ENCODE data around the gene COL4A6. TPM values are rescaled to one million over a fixed set of nuclear protein-coding genes. Genes with fewer than 3 reads are reported as not detected.
"Not testable (repeated sequence)": the region's sequence is repeated elsewhere in the genome, so short reads cannot be mapped to it uniquely, and the experiment has no call there.

The COL4A6 gene
- total RNA-seq, 1 experiment from 2014 or later: 0.28 TPM

DNA sequence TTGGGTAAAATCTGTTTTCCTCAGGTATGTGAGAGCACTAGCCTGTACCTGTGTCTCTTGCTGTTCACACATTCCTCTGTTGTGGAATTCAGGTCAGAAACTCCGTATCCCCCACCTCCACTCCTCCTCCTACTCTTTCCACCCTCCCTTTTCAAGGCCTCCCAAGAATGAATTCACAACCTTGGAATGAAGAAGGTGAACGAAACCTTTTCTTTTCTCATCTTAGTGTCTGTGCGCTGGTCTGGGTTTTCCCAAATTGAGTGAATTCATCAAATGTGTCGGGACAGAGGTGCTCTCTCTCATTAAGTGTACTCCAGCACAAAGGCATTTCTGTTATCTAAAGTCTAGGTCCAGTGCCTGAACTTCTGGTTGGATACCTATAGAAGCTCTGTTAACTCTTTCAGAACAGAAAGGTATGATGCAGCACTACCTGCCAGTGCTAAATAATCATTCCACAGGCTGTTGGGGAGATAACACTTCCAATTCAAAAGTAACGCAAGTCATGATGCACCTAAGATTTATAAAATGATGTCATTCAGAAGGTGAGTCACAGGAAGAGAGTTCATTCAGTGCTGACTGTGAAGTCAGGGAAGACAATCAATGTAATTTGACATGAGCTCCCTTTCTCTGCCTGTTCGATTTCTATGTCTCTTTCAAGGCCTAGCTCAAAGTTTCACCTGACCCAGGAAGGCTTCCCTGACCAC is 41.9 kb downstream of the COL4A6 start:
- no peak for ATAC-seq
- Histone ChIP-seq H3K9me3 (ENCODE audit: control insufficient read depth, insufficient read depth, low read depth, low read length) (no peaks in the 10 kb centered on the region), H3K4me3 (ENCODE audit: low read depth in 2 of 2, low read length in 2 of 2) (no peak overlapping the region), H3K27ac (ENCODE audit: low read length) (no peak overlapping the region), H3K27me3 (ENCODE audit: control insufficient read depth, insufficient read depth, low read length) (no peaks in the 10 kb centered on the region), H3K36me3 (ENCODE audit: control insufficient read depth, insufficient read depth, low read length) (no peaks in the 10 kb centered on the region), H3K4me1 (ENCODE audit: control insufficient read depth, insufficient read depth, low read length) (no peaks in the 10 kb centered on the region)
- in situ Hi-C loops (cut with HindIII; ENCODE audit: low pct_unique_long_range_greater_than_20kb, low sequenced_read_pairs) (no loop called here), intact Hi-C loops (cut with micrococcal nuclease; ENCODE audit: unreplicated experiment) (no loop called here)
- POLR2A ChIA-PET: no interaction called here
- TF ChIP-seq POLR2AphosphoS5 (IDR thresholded peaks at IDR 0.05; ENCODE audit: low read depth, low read length) (no peak), TCF7L2 (IDR thresholded peaks at IDR 0.05; ENCODE audit: low read depth, low read length) (no peak), SIN3A (IDR thresholded peaks at IDR 0.05; ENCODE audit: borderline replicate concordance, insufficient read depth, low read depth, low read length) (no peak)
- TF ChIP-seq, protein P1, sequence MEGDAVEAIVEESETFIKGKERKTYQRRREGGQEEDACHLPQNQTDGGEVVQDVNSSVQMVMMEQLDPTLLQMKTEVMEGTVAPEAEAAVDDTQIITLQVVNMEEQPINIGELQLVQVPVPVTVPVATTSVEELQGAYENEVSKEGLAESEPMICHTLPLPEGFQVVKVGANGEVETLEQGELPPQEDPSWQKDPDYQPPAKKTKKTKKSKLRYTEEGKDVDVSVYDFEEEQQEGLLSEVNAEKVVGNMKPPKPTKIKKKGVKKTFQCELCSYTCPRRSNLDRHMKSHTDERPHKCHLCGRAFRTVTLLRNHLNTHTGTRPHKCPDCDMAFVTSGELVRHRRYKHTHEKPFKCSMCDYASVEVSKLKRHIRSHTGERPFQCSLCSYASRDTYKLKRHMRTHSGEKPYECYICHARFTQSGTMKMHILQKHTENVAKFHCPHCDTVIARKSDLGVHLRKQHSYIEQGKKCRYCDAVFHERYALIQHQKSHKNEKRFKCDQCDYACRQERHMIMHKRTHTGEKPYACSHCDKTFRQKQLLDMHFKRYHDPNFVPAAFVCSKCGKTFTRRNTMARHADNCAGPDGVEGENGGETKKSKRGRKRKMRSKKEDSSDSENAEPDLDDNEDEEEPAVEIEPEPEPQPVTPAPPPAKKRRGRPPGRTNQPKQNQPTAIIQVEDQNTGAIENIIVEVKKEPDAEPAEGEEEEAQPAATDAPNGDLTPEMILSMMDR (IDR thresholded peaks at IDR 0.05): no peak
- TF ChIP-seq, protein P2, sequence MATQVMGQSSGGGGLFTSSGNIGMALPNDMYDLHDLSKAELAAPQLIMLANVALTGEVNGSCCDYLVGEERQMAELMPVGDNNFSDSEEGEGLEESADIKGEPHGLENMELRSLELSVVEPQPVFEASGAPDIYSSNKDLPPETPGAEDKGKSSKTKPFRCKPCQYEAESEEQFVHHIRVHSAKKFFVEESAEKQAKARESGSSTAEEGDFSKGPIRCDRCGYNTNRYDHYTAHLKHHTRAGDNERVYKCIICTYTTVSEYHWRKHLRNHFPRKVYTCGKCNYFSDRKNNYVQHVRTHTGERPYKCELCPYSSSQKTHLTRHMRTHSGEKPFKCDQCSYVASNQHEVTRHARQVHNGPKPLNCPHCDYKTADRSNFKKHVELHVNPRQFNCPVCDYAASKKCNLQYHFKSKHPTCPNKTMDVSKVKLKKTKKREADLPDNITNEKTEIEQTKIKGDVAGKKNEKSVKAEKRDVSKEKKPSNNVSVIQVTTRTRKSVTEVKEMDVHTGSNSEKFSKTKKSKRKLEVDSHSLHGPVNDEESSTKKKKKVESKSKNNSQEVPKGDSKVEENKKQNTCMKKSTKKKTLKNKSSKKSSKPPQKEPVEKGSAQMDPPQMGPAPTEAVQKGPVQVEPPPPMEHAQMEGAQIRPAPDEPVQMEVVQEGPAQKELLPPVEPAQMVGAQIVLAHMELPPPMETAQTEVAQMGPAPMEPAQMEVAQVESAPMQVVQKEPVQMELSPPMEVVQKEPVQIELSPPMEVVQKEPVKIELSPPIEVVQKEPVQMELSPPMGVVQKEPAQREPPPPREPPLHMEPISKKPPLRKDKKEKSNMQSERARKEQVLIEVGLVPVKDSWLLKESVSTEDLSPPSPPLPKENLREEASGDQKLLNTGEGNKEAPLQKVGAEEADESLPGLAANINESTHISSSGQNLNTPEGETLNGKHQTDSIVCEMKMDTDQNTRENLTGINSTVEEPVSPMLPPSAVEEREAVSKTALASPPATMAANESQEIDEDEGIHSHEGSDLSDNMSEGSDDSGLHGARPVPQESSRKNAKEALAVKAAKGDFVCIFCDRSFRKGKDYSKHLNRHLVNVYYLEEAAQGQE (IDR thresholded peaks at IDR 0.05; ENCODE audit: insufficient read depth in 1 of 2, low read depth in 2 of 2, low read length in 1 of 2): no peak
- CTCF ChIA-PET: no interaction called here
- DNase-seq (ENCODE audit: low read depth, low spot score): no peak
- BruUV-seq (replicated peaks): no TSS peak

DNA sequence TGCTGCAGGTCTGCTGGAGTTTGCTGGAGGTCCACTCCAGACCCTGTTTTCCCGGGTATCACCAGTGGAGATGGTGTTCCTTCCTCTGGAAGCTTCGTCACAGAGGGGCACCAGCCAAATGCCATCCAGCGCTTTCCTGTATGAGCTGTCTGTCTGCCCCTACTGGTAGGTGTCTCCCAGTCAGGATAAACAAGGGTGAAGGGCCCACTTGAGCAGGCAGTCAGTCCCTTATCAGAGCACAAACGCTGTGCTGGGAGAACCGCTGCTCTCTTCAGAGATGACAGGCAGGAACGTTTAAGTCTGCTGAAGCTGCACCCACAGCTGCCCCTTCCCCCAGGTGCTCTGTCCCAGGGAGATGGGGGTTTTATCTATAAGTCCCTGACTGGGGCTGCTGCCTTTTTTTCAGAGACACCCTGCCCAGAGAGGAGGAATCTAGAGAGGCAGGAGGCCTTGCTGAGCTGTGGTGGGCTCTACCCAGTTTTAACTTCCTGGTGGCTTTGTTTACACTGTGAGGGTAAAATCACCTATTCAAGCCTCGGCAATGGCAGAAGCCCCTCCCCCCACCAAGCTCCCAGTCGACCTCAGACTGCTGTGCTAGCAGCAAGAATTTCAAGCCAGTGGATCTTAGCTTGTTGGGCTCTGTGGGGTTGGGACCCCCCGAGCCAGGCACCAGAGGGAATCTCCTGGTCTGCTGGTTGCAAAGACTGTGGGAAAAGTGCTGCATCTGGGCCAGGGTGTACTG is 47.1 kb downstream of the COL4A6 start:
- CTCF ChIA-PET, ATAC-seq: not testable (repeated sequence)

DNA sequence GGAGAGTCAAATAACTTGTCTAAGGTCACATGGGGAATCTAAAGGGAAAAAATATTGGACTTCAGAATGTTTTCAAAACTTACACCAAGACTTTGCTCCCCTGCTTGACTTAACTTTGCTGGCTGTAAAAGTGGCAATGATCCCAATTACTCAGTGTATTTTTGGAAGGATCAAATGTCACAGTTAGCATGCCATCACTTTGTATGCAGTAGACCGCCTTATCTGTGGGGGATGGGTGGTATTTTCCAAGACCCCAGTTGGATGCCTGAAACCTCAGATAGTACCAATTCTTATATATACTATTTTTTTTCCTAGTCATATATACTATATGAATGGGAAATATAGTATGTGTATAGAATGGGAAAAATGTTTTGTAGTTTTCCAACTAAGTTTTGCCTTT is 53.4 kb downstream of the COL4A6 start:
- ChIA-PET CTCF (no interaction called here), POLR2A (no interaction called here)
- no peak for TF ChIP-seq TCF7L2 (IDR thresholded peaks at IDR 0.05; ENCODE audit: low read depth, low read length)
- TF ChIP-seq, protein P2 (IDR thresholded peaks at IDR 0.05; ENCODE audit: insufficient read depth in 1 of 2, low read depth in 2 of 2, low read length in 1 of 2): no peak
- TF ChIP-seq, protein P1 (IDR thresholded peaks at IDR 0.05): no peak
- no peak for TF ChIP-seq POLR2AphosphoS5 (IDR thresholded peaks at IDR 0.05; ENCODE audit: low read depth, low read length)
- TF ChIP-seq SIN3A (IDR thresholded peaks at IDR 0.05; ENCODE audit: borderline replicate concordance, insufficient read depth, low read depth, low read length): no peak
- H3K4me1 ChIP-seq (ENCODE audit: control insufficient read depth, insufficient read depth, low read length): no peaks in the 10 kb centered on the region
- DNase-seq (ENCODE audit: low read depth, low spot score) (no peak), ATAC-seq (no peak)
- H3K27me3 ChIP-seq (ENCODE audit: control insufficient read depth, insufficient read depth, low read length): no peaks in the 10 kb centered on the region
- BruUV-seq (replicated peaks): no TSS peak
- intact Hi-C loops (cut with micrococcal nuclease; ENCODE audit: unreplicated experiment): no loop called here
- H3K9me3 ChIP-seq (ENCODE audit: control insufficient read depth, insufficient read depth, low read depth, low read length): no peaks in the 10 kb centered on the region
- no peaks in the 10 kb centered on the region for H3K36me3 ChIP-seq (ENCODE audit: control insufficient read depth, insufficient read depth, low read length)
- no peak overlapping the region for H3K27ac ChIP-seq (ENCODE audit: low read length)
- no peak overlapping the region for H3K4me3 ChIP-seq (ENCODE audit: low read depth in 2 of 2, low read length in 2 of 2)
- in situ Hi-C loops (cut with HindIII; ENCODE audit: low pct_unique_long_range_greater_than_20kb, low sequenced_read_pairs): no loop called here

More for the DNA sequence above, 47.1 kb downstream of the COL4A6 start:
- DNase-seq (ENCODE audit: low read depth, low spot score); POLR2A ChIA-PET; H3K27ac ChIP-seq (ENCODE audit: low read length); BruUV-seq (replicated peaks); intact Hi-C loops (cut with micrococcal nuclease; ENCODE audit: unreplicated experiment); H3K4me1 ChIP-seq (ENCODE audit: control insufficient read depth, insufficient read depth, low read length); in situ Hi-C loops (cut with HindIII; ENCODE audit: low pct_unique_long_range_greater_than_20kb, low sequenced_read_pairs); H3K4me3 ChIP-seq (ENCODE audit: low read depth in 2 of 2, low read length in 2 of 2); H3K36me3 ChIP-seq (ENCODE audit: control insufficient read depth, insufficient read depth, low read length); H3K27me3 ChIP-seq (ENCODE audit: control insufficient read depth, insufficient read depth, low read length); H3K9me3 ChIP-seq (ENCODE audit: control insufficient read depth, insufficient read depth, low read depth, low read length): not testable (repeated sequence)
